ENCODE results near the gene MEIKIN. TPM values are rescaled to one million over a fixed set of nuclear protein-coding genes. Genes with fewer than 3 reads are reported as not detected.

The MEIKIN gene
- total RNA-seq, 1 experiment from 2014 or later = not detected

GRCh38 chr5:131773805-131774204 lies 171.7 kb downstream of the MEIKIN start:
- no peak for DNase-seq (ENCODE audit: low spot score)

- no peak for DNase-seq (ENCODE audit: low spot score)
Measured at GRCh38 chr5:131771692-131772091, 173.8 kb downstream of the MEIKIN start.

GRCh38 chr5:131769961-131770360 lies 175.5 kb downstream of the MEIKIN start:
- no peak for DNase-seq (ENCODE audit: low spot score)

- no peak for DNase-seq (ENCODE audit: low spot score)
Measured at GRCh38 chr5:131769336-131769735, 176.1 kb downstream of the MEIKIN start.

GRCh38 chr5:131767891-131768290 lies 177.6 kb downstream of the MEIKIN start:
- no peak for DNase-seq (ENCODE audit: low spot score)

GRCh38 chr5:131766689-131767088 lies 178.8 kb downstream of the MEIKIN start:
- DNase-seq (ENCODE audit: low spot score) = no peak

GRCh38 chr5:131765261-131765660 lies 180.2 kb downstream of the MEIKIN start:
- no peak for DNase-seq (ENCODE audit: low spot score)

- DNase-seq (ENCODE audit: low spot score) = no peak
Measured at GRCh38 chr5:131763968-131764367, 181.5 kb downstream of the MEIKIN start.

- DNase-seq (ENCODE audit: low spot score) = no peak
Measured at GRCh38 chr5:131760793-131761192, 184.7 kb downstream of the MEIKIN start.

- no peak for DNase-seq (ENCODE audit: low spot score)
Measured at GRCh38 chr5:131759704-131760103, 185.8 kb downstream of the MEIKIN start.

- DNase-seq (ENCODE audit: low spot score) = no peak
Measured at GRCh38 chr5:131758520-131758900, 187.0 kb downstream of the MEIKIN start.

GRCh38 chr5:131757830-131758519 lies 187.5 kb downstream of the MEIKIN start:
- no peak for DNase-seq (ENCODE audit: low spot score)

Other genes with a start within 250 kb of the MEIKIN start
- gene FNIP1, start 148.6 kb downstream of the MEIKIN start, total RNA-seq (2014; rRNA removed; shearing (Covaris generic)) = 20.8 and 22.1 TPM in 2 replicates
- gene ACSL6, start 66.0 kb upstream of the MEIKIN start, total RNA-seq (2014; rRNA removed; shearing (Covaris generic)) = not detected in 2 replicates
- gene IL3, start 115.0 kb upstream of the MEIKIN start, total RNA-seq (2014; rRNA removed; shearing (Covaris generic)) = not detected in 2 replicates
- gene CSF2, start 128.1 kb upstream of the MEIKIN start, total RNA-seq (2014; rRNA removed; shearing (Covaris generic)) = 1.8 and 3.4 TPM in 2 replicates